Measurements from ENCODE around the gene ATG2A. TPM values are rescaled to one million over a fixed set of nuclear protein-coding genes. Genes with fewer than 3 reads are reported as not detected.
A peak's percentile ranks its signal among the peaks of the same experiment; 100 is the strongest.

Gene ATG2A
- total and polyA plus RNA-seq, 8 donors: 14.2 to 23.5 (median 19.5) TPM

DNA sequence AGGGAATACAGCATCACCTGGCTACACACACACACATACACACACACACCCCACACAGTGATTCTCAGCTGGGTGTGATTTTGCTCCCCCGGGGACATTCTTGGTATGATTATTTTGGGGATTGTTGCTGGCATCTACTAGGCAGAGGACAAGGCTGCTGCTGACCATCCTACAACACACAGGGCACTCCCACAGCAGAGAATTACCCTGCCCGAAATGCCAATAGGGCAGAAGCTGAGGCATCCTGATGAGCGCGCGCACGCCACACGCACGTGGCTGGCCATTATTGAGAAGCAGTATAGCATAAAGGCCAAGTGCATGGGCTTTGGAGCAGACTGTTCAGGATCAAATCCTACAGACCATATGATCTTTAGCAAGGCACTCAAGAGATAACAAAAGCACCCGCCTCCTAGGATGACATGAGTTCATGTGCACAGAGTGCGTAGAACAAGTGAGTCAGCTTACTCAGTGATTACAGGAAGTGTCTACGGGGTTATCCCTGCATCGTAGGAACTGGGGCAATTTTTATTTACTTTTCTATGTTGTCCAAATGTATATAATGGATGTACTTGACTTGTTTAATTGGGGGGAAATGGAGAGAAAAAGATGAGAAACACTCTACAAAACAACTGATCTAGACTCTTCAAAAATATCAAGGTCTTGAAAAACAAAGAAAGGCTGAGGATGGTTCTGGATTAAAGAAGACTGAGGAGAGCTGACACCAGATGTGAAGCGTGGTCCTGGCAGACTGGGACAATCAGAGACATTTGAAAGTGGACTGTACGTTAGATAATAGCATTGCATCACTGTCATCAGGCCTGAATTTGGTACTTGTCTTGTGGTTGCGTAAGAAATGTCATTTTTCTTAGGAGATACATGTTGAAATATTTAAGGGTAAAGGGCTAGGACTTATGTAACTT lies 31.4 kb downstream of the ATG2A start:
- Histone ChIP-seq H3K9me3 (no peaks in the 10 kb centered on the region), H3K4me3 (no peak overlapping the region), H3K27ac (peak overlapping the region in 1 of 2 donors; percentile 79), H3K4me1 (peaks cover 0 to 58% of the 10 kb centered on the region in 2 donors), H3K36me3 (no peaks in the 10 kb centered on the region), H3K27me3 (no peaks in the 10 kb centered on the region)
- ATAC-seq: peak; percentile 48
- no peak for TF ChIP-seq CTCF (IDR thresholded peaks at IDR 0.05)
- intact Hi-C loops (cut with DNase I): no loop called here
- peak in 1 of 4 donors; percentile 46 for DNase-seq

GRCh38 chr11:64884019-64884418 lies 33.0 kb downstream of the ATG2A start:
- DNase-seq (no peak), ATAC-seq (no peak)
- Histone ChIP-seq H3K4me3 (no peak overlapping the region), H3K27me3 (no peaks in the 10 kb centered on the region), H3K9me3 (no peaks in the 10 kb centered on the region), H3K27ac (no peak overlapping the region), H3K4me1 (peaks cover 7 to 74% of the 10 kb centered on the region in 2 donors), H3K36me3 (no peaks in the 10 kb centered on the region)
- intact Hi-C loops (cut with DNase I): no loop called here
- TF ChIP-seq CTCF (IDR thresholded peaks at IDR 0.05): no peak

DNA sequence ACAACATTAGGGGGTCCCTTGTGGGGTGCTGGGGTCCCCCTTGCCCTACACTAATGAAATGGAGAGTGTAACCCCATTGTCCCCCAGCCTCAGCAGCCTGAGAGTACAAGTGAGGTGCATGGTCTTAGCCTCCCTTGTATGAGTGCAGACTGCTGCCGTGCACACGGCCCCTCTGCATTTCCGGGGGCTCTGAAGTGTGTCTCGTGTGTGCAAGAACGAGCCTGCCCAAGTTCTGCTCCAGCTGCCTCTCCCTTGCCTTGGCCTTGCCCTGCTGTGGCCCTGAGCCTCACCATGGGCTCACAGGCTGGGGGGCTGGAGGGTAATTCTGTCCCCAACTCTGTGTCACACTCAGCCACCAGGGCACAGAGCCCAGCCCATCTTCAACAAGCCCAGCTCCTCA lies 33.4 kb downstream of the ATG2A start:
- no peaks in the 10 kb centered on the region for H3K27me3 ChIP-seq
- peaks cover 7 to 73% of the 10 kb centered on the region in 2 donors for H3K4me1 ChIP-seq
- intact Hi-C loops (cut with DNase I): no loop called here
- H3K9me3 ChIP-seq: no peaks in the 10 kb centered on the region
- no peak overlapping the region for H3K27ac ChIP-seq
- no peak for DNase-seq
- no peak for ATAC-seq
- no peaks in the 10 kb centered on the region for H3K36me3 ChIP-seq
- H3K4me3 ChIP-seq: no peak overlapping the region
- no peak for TF ChIP-seq CTCF (IDR thresholded peaks at IDR 0.05)

- H3K36me3 ChIP-seq: no peaks in the 10 kb centered on the region
- peaks cover 7 to 61% of the 10 kb centered on the region in 2 donors for H3K4me1 ChIP-seq
- no peak for ATAC-seq
- no peaks in the 10 kb centered on the region for H3K27me3 ChIP-seq
- intact Hi-C loops (cut with DNase I): no loop called here
- H3K9me3 ChIP-seq: no peaks in the 10 kb centered on the region
- H3K4me3 ChIP-seq: no peak overlapping the region
- H3K27ac ChIP-seq: peak overlapping the region in 1 of 2 donors; percentile 33
- no peak for TF ChIP-seq CTCF (IDR thresholded peaks at IDR 0.05)
- no peak for DNase-seq
Observed at GRCh38 chr11:64882243-64882642, 34.8 kb downstream of the ATG2A start.

DNA sequence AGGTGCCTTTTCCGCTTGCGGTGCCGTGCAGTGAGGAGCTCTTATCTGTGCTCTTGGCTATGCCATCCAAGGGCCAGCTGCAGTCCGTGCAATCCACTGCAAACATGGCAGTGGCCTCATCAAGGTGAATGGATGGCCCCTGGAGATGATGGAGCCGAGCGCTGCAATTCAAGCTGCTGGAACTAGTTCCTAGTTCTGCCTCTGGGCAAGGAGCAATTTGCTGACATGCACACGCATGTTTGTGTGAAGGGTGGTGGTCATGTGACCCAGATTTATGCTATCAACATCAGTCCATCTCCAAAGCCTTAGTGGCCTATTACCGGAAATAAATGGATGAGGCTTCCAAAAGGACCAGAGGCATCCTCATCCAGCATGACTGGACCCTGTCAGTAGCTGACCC lies 35.5 kb downstream of the ATG2A start:
- DNase-seq: no peak
- Histone ChIP-seq H3K27me3 (no peaks in the 10 kb centered on the region), H3K4me3 (no peak overlapping the region), H3K36me3 (no peaks in the 10 kb centered on the region), H3K4me1 (peaks cover 11 to 63% of the 10 kb centered on the region in 2 donors), H3K9me3 (no peaks in the 10 kb centered on the region), H3K27ac (no peak overlapping the region)
- intact Hi-C loops (cut with DNase I): no loop called here
- TF ChIP-seq CTCF (IDR thresholded peaks at IDR 0.05): no peak
- ATAC-seq: no peak

All from left lung (tissue), 10 donors.